WTC11 (cell line): Measurements from ENCODE around the gene DIP2A. TPM values are rescaled to one million over a fixed set of nuclear protein-coding genes. Genes with fewer than 3 reads are reported as not detected.

Experiments
- ATAC-seq: fragments of 200-7000 bp; cut with Tn5 transposase; 2 replicates; pipeline ENCODE4 v1.10.0; 2021; ENCODE audit warnings: mild to moderate bottlenecking, moderate library complexity
- CTCF ChIA-PET: fragments of 300-600 bp; sonication (Branson Sonifier 250); formaldehyde crosslinking; loops from one replicate; lab custom pipeline; 2021; ENCODE audit warnings: antibody characterized with exemption; lab: Charles Lee
- POLR2A ChIA-PET: fragments of 350-600 bp; sonication (Branson Sonifier 250); formaldehyde crosslinking; loops from one replicate; lab custom pipeline; 2021; ENCODE audit warnings: antibody characterized with exemption; lab: Charles Lee
- DNase-seq: peaks from one replicate; pipeline ENCODE4 v3.0.0; 2021; ENCODE audit warnings: low spot score
- H3K27ac Mint-ChIP-seq: 2 replicates; pipeline ENCODE4 v1.8.0; 2021; ENCODE audit warnings: mixed read lengths
- H3K27me3 Mint-ChIP-seq: 2 replicates; pipeline ENCODE4 v1.8.0; 2021; ENCODE audit warnings: low read depth, mild to moderate bottlenecking, moderate library complexity, mixed read lengths
- H3K36me3 Mint-ChIP-seq: 2 replicates; pipeline ENCODE4 v1.8.0; 2021; ENCODE audit warnings: mixed read lengths
- H3K4me1 Mint-ChIP-seq: 2 replicates; pipeline ENCODE4 v1.8.0; 2022; ENCODE audit warnings: mixed read lengths
- H3K4me3 Mint-ChIP-seq: 2 replicates; pipeline ENCODE4 v1.8.0; 2021; ENCODE audit warnings: mild to moderate bottlenecking, moderate library complexity, mixed read lengths
- H3K9me3 Mint-ChIP-seq: 2 replicates; pipeline ENCODE4 v1.8.0; 2021; ENCODE audit warnings: mixed read lengths
- ESRRA ChIP-seq: sonication (generic); formaldehyde crosslinking; IDR thresholded peaks from 2 replicates; pipeline ENCODE4 v1.8.1; 2022; ENCODE audit warnings: mild to moderate bottlenecking, missing genetic modification reagents, borderline replicate concordance
- ETV6 ChIP-seq: sonication (generic); formaldehyde crosslinking; IDR thresholded peaks from 2 replicates; pipeline ENCODE4 v1.8.1; 2022; ENCODE audit warnings: mild to moderate bottlenecking, missing genetic modification reagents
- FOXP1 ChIP-seq: sonication (generic); formaldehyde crosslinking; IDR thresholded peaks from 2 replicates; pipeline ENCODE4 v1.8.0; 2022; ENCODE audit warnings: missing genetic modification reagents, mild to moderate bottlenecking, moderate library complexity, borderline replicate concordance
- KAT7 ChIP-seq: sonication (generic); formaldehyde crosslinking; IDR thresholded peaks from 2 replicates; pipeline ENCODE4 v1.8.1; 2023; ENCODE audit warnings: missing genetic modification reagents, mild to moderate bottlenecking, borderline replicate concordance
- MXD4 ChIP-seq: fragments of 250-450 bp; sonication (Bioruptor Pico); IDR thresholded peaks from 2 replicates; pipeline ENCODE4 v1.8.0; 2021; ENCODE audit warnings: mild to moderate bottlenecking, moderate library complexity, borderline replicate concordance
- NFATC4 ChIP-seq: fragments of 250-450 bp; sonication (Bioruptor Pico); IDR thresholded peaks from 2 replicates; pipeline ENCODE4 v1.9.0; 2021; ENCODE audit warnings: mild to moderate bottlenecking
- OVOL2 ChIP-seq: fragments of 250-450 bp; sonication (Bioruptor Pico); IDR thresholded peaks from 2 replicates; pipeline ENCODE4 v1.9.0; 2021; ENCODE audit warnings: mild to moderate bottlenecking, borderline replicate concordance
- ZBTB21 ChIP-seq: sonication (generic); formaldehyde crosslinking; IDR thresholded peaks from 2 replicates; pipeline ENCODE4 v1.8.1; 2023; ENCODE audit warnings: mild to moderate bottlenecking, missing genetic modification reagents, borderline replicate concordance
- total RNA-seq: library from RNA; stranded (reverse); gene quantifications from 3 replicates; pipeline ENCODE4 v1.2.3, GENCODE V29; 2021
- TF ChIP-seq, protein P1 (sequence below): fragments of 200-600 bp; IDR thresholded peaks from 2 replicates; pipeline ENCODE4 v1.8.0; 2022; ENCODE audit warnings: antibody characterized with exemption
- TF ChIP-seq, protein P2 (sequence below): fragments of 250-450 bp; sonication (Bioruptor Pico); IDR thresholded peaks from 2 replicates; pipeline ENCODE4 v1.9.0; 2021; ENCODE audit warnings: moderate library complexity, mild to moderate bottlenecking, inconsistent platforms, borderline replicate concordance
- TF ChIP-seq, protein P3 (sequence below): sonication (generic); formaldehyde crosslinking; IDR thresholded peaks from 2 replicates; pipeline ENCODE4 v1.8.1; 2022; ENCODE audit warnings: missing genetic modification reagents, borderline replicate concordance
- TF ChIP-seq, protein P4 (sequence below): sonication (generic); formaldehyde crosslinking; IDR thresholded peaks from 2 replicates; pipeline ENCODE4 v1.8.1; 2023; ENCODE audit warnings: mild to moderate bottlenecking, missing genetic modification reagents, moderate library complexity
- TF ChIP-seq, protein P5 (sequence below): sonication (generic); formaldehyde crosslinking; IDR thresholded peaks from 2 replicates; pipeline ENCODE4 v1.8.1; 2022; ENCODE audit warnings: low read depth, missing genetic modification reagents, borderline replicate concordance
- TF ChIP-seq, protein P6 (sequence below): sonication (generic); formaldehyde crosslinking; IDR thresholded peaks from 2 replicates; pipeline ENCODE4 v1.8.0; 2022; ENCODE audit warnings: mild to moderate bottlenecking, missing genetic modification reagents
- TF ChIP-seq, protein P7 (sequence below): sonication (generic); formaldehyde crosslinking; IDR thresholded peaks from 2 replicates; pipeline ENCODE4 v1.8.0; 2022; ENCODE audit warnings: mild to moderate bottlenecking, missing genetic modification reagents
- TF ChIP-seq, protein P8 (sequence below): sonication (generic); formaldehyde crosslinking; conservative IDR thresholded peaks from 2 replicates; pipeline ENCODE4 v1.8.1; 2023; ENCODE audit warnings: mild to moderate bottlenecking, low read depth, missing genetic modification reagents, moderate library complexity

The DIP2A gene
- total RNA-seq, 1 experiment from 2014 or later, result 39.4 TPM

DNA sequence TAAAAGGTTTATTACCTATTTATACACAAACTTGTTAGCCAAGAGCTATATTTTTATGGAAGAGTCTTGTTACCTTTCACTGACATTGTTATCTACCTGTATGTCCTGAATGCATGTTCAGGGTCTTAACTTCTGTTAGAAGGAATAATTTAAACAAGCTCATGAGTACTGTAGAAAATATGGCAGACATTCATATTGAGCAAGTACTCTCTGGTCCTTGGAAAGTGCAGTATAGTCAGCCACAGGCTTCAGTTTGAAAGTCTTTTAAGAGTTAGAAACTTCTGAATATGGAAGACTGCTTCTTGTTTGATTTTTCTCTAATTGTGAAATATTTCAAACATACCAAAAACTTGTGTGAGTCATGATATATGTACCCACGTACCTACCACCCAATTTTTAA, 16.6 kb downstream of the DIP2A start:
- ChIA-PET CTCF (interaction anchor here (1.1 kb wide), 1 partner anchor 56 kb away, joined by 3 read pairs; no protein-coding TSS in a partner anchor), POLR2A (no interaction called here)
- no peak for DNase-seq
- H3K4me1 Mint-ChIP-seq, result 0 out of 2 replicates have a peak, but pooled peaks cover 4% of the 10 kb centered on the region
- TF ChIP-seq, protein P1, sequence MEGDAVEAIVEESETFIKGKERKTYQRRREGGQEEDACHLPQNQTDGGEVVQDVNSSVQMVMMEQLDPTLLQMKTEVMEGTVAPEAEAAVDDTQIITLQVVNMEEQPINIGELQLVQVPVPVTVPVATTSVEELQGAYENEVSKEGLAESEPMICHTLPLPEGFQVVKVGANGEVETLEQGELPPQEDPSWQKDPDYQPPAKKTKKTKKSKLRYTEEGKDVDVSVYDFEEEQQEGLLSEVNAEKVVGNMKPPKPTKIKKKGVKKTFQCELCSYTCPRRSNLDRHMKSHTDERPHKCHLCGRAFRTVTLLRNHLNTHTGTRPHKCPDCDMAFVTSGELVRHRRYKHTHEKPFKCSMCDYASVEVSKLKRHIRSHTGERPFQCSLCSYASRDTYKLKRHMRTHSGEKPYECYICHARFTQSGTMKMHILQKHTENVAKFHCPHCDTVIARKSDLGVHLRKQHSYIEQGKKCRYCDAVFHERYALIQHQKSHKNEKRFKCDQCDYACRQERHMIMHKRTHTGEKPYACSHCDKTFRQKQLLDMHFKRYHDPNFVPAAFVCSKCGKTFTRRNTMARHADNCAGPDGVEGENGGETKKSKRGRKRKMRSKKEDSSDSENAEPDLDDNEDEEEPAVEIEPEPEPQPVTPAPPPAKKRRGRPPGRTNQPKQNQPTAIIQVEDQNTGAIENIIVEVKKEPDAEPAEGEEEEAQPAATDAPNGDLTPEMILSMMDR, result no peak
- TF ChIP-seq, protein P2, sequence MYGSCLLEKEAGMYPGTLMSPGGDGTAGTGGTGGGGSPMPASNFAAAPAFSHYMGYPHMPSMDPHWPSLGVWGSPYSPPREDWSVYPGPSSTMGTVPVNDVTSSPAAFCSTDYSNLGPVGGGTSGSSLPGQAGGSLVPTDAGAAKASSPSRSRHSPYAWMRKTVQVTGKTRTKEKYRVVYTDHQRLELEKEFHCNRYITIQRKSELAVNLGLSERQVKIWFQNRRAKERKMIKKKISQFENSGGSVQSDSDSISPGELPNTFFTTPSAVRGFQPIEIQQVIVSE (CRISPR knock-in tag), result no peak
- TF ChIP-seq, protein P3, sequence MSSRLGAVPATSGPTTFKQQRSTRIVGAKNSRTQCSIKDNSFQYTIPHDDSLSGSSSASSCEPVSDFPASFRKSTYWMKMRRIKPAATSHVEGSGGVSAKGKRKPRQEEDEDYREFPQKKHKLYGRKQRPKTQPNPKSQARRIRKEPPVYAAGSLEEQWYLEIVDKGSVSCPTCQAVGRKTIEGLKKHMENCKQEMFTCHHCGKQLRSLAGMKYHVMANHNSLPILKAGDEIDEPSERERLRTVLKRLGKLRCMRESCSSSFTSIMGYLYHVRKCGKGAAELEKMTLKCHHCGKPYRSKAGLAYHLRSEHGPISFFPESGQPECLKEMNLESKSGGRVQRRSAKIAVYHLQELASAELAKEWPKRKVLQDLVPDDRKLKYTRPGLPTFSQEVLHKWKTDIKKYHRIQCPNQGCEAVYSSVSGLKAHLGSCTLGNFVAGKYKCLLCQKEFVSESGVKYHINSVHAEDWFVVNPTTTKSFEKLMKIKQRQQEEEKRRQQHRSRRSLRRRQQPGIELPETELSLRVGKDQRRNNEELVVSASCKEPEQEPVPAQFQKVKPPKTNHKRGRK, result no peak
- TF ChIP-seq, protein P4, sequence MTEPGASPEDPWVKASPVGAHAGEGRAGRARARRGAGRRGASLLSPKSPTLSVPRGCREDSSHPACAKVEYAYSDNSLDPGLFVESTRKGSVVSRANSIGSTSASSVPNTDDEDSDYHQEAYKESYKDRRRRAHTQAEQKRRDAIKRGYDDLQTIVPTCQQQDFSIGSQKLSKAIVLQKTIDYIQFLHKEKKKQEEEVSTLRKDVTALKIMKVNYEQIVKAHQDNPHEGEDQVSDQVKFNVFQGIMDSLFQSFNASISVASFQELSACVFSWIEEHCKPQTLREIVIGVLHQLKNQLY (CRISPR knock-in tag), result no peak
- TF ChIP-seq NFATC4 (CRISPR knock-in tag) (no peak), ETV6 (no peak), ZBTB21 (CRISPR knock-in tag) (no peak), MXD4 (CRISPR knock-in tag) (no peak), FOXP1 (CRISPR knock-in tag) (no peak), KAT7 (CRISPR knock-in tag) (no peak), OVOL2 (CRISPR knock-in tag) (no peak), ESRRA (CRISPR knock-in tag) (no peak)
- TF ChIP-seq, protein P5, sequence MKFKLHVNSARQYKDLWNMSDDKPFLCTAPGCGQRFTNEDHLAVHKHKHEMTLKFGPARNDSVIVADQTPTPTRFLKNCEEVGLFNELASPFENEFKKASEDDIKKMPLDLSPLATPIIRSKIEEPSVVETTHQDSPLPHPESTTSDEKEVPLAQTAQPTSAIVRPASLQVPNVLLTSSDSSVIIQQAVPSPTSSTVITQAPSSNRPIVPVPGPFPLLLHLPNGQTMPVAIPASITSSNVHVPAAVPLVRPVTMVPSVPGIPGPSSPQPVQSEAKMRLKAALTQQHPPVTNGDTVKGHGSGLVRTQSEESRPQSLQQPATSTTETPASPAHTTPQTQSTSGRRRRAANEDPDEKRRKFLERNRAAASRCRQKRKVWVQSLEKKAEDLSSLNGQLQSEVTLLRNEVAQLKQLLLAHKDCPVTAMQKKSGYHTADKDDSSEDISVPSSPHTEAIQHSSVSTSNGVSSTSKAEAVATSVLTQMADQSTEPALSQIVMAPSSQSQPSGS (CRISPR knock-in tag), result no peak
- TF ChIP-seq, protein P6, sequence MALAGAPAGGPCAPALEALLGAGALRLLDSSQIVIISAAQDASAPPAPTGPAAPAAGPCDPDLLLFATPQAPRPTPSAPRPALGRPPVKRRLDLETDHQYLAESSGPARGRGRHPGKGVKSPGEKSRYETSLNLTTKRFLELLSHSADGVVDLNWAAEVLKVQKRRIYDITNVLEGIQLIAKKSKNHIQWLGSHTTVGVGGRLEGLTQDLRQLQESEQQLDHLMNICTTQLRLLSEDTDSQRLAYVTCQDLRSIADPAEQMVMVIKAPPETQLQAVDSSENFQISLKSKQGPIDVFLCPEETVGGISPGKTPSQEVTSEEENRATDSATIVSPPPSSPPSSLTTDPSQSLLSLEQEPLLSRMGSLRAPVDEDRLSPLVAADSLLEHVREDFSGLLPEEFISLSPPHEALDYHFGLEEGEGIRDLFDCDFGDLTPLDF (CRISPR knock-in tag), result no peak
- TF ChIP-seq, protein P7, sequence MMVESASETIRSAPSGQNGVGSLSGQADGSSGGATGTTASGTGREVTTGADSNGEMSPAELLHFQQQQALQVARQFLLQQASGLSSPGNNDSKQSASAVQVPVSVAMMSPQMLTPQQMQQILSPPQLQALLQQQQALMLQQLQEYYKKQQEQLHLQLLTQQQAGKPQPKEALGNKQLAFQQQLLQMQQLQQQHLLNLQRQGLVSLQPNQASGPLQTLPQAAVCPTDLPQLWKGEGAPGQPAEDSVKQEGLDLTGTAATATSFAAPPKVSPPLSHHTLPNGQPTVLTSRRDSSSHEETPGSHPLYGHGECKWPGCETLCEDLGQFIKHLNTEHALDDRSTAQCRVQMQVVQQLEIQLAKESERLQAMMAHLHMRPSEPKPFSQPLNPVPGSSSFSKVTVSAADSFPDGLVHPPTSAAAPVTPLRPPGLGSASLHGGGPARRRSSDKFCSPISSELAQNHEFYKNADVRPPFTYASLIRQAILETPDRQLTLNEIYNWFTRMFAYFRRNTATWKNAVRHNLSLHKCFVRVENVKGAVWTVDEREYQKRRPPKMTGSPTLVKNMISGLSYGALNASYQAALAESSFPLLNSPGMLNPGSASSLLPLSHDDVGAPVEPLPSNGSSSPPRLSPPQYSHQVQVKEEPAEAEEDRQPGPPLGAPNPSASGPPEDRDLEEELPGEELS (CRISPR knock-in tag), result no peak
- TF ChIP-seq, protein P8, sequence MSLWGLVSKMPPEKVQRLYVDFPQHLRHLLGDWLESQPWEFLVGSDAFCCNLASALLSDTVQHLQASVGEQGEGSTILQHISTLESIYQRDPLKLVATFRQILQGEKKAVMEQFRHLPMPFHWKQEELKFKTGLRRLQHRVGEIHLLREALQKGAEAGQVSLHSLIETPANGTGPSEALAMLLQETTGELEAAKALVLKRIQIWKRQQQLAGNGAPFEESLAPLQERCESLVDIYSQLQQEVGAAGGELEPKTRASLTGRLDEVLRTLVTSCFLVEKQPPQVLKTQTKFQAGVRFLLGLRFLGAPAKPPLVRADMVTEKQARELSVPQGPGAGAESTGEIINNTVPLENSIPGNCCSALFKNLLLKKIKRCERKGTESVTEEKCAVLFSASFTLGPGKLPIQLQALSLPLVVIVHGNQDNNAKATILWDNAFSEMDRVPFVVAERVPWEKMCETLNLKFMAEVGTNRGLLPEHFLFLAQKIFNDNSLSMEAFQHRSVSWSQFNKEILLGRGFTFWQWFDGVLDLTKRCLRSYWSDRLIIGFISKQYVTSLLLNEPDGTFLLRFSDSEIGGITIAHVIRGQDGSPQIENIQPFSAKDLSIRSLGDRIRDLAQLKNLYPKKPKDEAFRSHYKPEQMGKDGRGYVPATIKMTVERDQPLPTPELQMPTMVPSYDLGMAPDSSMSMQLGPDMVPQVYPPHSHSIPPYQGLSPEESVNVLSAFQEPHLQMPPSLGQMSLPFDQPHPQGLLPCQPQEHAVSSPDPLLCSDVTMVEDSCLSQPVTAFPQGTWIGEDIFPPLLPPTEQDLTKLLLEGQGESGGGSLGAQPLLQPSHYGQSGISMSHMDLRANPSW, result no peak
- H3K9me3 Mint-ChIP-seq, result peaks cover 3% of the 10 kb centered on the region; the same call in 1 of the 2 replicates
- H3K27me3 Mint-ChIP-seq, result no peaks in the 10 kb centered on the region
- H3K4me3 Mint-ChIP-seq, result no peak overlapping the region
- ATAC-seq, result no peak
- peaks cover 11% of the 10 kb centered on the region for H3K36me3 Mint-ChIP-seq
- no peak overlapping the region for H3K27ac Mint-ChIP-seq
